Measurements from ENCODE around the gene COPS3. TPM values are rescaled to one million over a fixed set of nuclear protein-coding genes. Genes with fewer than 3 reads are reported as not detected.

The COPS3 gene
- total and polyA plus RNA-seq, 2 experiments from 2014 or later = 108 to 121 TPM

- TF ChIP-seq POLR2AphosphoS5 (IDR thresholded peaks at IDR 0.05; ENCODE audit: low read depth) (no peak), REST (IDR thresholded peaks at IDR 0.05; ENCODE audit: unreplicated experiment) (no peak), NANOG (IDR thresholded peaks at IDR 0.05; ENCODE audit: borderline replicate concordance) (no peak), ZNF114 (CRISPR knock-in tag; IDR thresholded peaks at IDR 0.05) (no peak), ZNF331 (CRISPR knock-in tag; IDR thresholded peaks at IDR 0.05; ENCODE audit: low read depth) (no peak)
Observed at GRCh38 chr17:17322516-17323510, 41.8 kb upstream of the COPS3 start (continued).

- no peak for TF ChIP-seq JUNB (IDR thresholded peaks at IDR 0.05; ENCODE audit: unreplicated experiment)
- no peak for TF ChIP-seq ZNF331 (CRISPR knock-in tag; IDR thresholded peaks at IDR 0.05; ENCODE audit: low read depth)
- no peak for TF ChIP-seq ZNF462 (CRISPR knock-in tag; IDR thresholded peaks at IDR 0.05)
- Histone ChIP-seq H3K9me2 (ENCODE audit: insufficient read depth) (no peaks in the 10 kb centered on the region), H3K79me2 (replicated peaks; ENCODE audit: insufficient read depth) (no peaks in the 10 kb centered on the region), H3K27ac (ENCODE audit: low read depth) (no peak overlapping the region), H3K36me3 (ENCODE audit: insufficient read depth) (no peaks in the 10 kb centered on the region), H2AFZ (no peak overlapping the region), H3K27me3 (ENCODE audit: insufficient read depth) (no peaks in the 10 kb centered on the region), H3K4me3 (no peak overlapping the region), H3K4me2 (no peak overlapping the region), H4K20me1 (replicated peaks; ENCODE audit: insufficient read depth) (no peaks in the 10 kb centered on the region), H3K4me1 (ENCODE audit: insufficient read depth) (no peaks in the 10 kb centered on the region), H3F3A (replicated peaks; ENCODE audit: low read depth) (no peaks in the 10 kb centered on the region)
- Mint-ChIP-seq H3K27ac (no peak overlapping the region), H3K4me3 (no peak overlapping the region), H3K9me3 (no peaks in the 10 kb centered on the region), H3K36me3 (ENCODE audit: low read depth) (no peaks in the 10 kb centered on the region; the same call in 2 of the 3 replicates), H3K27me3 (ENCODE audit: insufficient read depth, low read depth, poor library complexity) (peaks cover 2% of the 10 kb centered on the region), H3K4me1 (no peaks in the 10 kb centered on the region)
- ATAC-seq (no peak), DNase-seq (ENCODE audit: low spot score) (no peak)
Observed at GRCh38 chr17:17321356-17322025, 40.4 kb upstream of the COPS3 start.
